Transverse colon (tissue), 4 donors: ENCODE data around the gene DAAM1. TPM values are rescaled to one million over a fixed set of nuclear protein-coding genes. Genes with fewer than 3 reads are reported as not detected.
A peak's percentile ranks its signal among the peaks of the same experiment; 100 is the strongest.

ENCODE experiments used
- DNase-seq: peaks from one replicate; pipeline ENCODE4 v3.0.0-alpha.2; 2019
- H3K27ac ChIP-seq, 4 donors: fragments of 200-600 bp; sonication (generic); 2 replicates each; pipeline ENCODE4 v1.5.1; 2016 to 2018; ENCODE audit warnings: inconsistent platforms in 4 of 4
- H3K27me3 ChIP-seq: fragments of 200-600 bp; sonication (generic); 2 replicates; pipeline ENCODE4 v1.5.1; 2017; ENCODE audit warnings: inconsistent platforms
- H3K36me3 ChIP-seq, 4 donors: fragments of 200-600 bp; sonication (generic); 2 replicates each; pipeline ENCODE4 v1.5.1; 2017 to 2019; ENCODE audit warnings: inconsistent platforms in 4 of 4
- H3K4me1 ChIP-seq, 4 donors: fragments of 200-600 bp; sonication (generic); 2 replicates each; pipeline ENCODE4 v1.5.1; 2017 to 2020; ENCODE audit warnings: inconsistent platforms in 4 of 4
- H3K4me3 ChIP-seq, 4 donors: fragments of 200-600 bp; sonication (generic); 1 replicate in 1 of 4; 2 replicates in 3 of 4; pipeline versions ENCODE4 v1.5.1 to v1.6.1; 2017 to 2019; ENCODE audit warnings: inconsistent platforms in 4 of 4
- H3K9me3 ChIP-seq, 2 donors: fragments of 200-600 bp; sonication (generic); 2 replicates each; pipeline ENCODE4 v1.5.1; 2017 to 2019; ENCODE audit warnings: inconsistent platforms in 2 of 2
- EP300 ChIP-seq: sonication (generic); formaldehyde crosslinking; IDR thresholded peaks from one replicate; pipeline ENCODE4 v1.6.1; 2017; ENCODE audit warnings: antibody characterized with exemption, low read depth
- POLR2A ChIP-seq: fragments of 450-650 bp; IDR thresholded peaks from one replicate; pipeline ENCODE4 v1.6.1; 2016; ENCODE audit warnings: antibody characterized with exemption, mild to moderate bottlenecking, moderate library complexity
- POLR2AphosphoS5 ChIP-seq, 3 donors: sonication (generic); formaldehyde crosslinking; IDR thresholded peaks; one replicate each; pipeline ENCODE4 v1.6.1; 2016; ENCODE audit warnings: antibody characterized with exemption in 3 of 3
- WGBS, 2 donors: methylation state at CpG; one replicate each; pipeline ENCODE4 v1.1.5; 2018; ENCODE audit warnings: low coverage in 1 of 2; 5-methylcytosine and 5-hydroxymethylcytosine counted together
- in situ Hi-C, 4 donors: fragments of 200-750 bp; cut with MboI; loops; one replicate each; pipeline versions ENCODE4 v1.15.0 to v1.15.1; 2017; ENCODE audit warnings: low sequenced_read_pairs in 3 of 4, low pct_ligation_motif_present in 1 of 4, low pct_unique_long_range_greater_than_20kb in 1 of 4
- intact Hi-C: fragments of 100-400 bp; cut with DNase I; formaldehyde crosslinking; loops from one replicate; pipeline ENCODE4 v1.15.1; 2023; ENCODE audit warnings: low total_unique reads
- total RNA-seq, 4 donors: library from RNA; depleted of rRNA; stranded (reverse); fragments of >200 nt; gene quantifications; one replicate each; pipeline ENCODE4 v1.1.0, GENCODE V29; 2016
- TF ChIP-seq, protein P1 (sequence below), 5 experiments: fragments of 200-600 bp in 3 of 5; fragments of 450-650 bp in 2 of 5; sonication (generic) in 3 of 5; IDR thresholded peaks; 1 replicate in 2 of 5; 2 replicates in 3 of 5; pipeline ENCODE4 v1.5.1; 2016 to 2017; ENCODE audit warnings: antibody characterized with exemption in 5 of 5, inconsistent platforms in 3 of 5, mild to moderate bottlenecking in 2 of 5, moderate library complexity in 1 of 5

Gene DAAM1
- total RNA-seq, 4 donors from 2014 or later, result 23.9 to 44.5 (median 42.8) TPM

DNA sequence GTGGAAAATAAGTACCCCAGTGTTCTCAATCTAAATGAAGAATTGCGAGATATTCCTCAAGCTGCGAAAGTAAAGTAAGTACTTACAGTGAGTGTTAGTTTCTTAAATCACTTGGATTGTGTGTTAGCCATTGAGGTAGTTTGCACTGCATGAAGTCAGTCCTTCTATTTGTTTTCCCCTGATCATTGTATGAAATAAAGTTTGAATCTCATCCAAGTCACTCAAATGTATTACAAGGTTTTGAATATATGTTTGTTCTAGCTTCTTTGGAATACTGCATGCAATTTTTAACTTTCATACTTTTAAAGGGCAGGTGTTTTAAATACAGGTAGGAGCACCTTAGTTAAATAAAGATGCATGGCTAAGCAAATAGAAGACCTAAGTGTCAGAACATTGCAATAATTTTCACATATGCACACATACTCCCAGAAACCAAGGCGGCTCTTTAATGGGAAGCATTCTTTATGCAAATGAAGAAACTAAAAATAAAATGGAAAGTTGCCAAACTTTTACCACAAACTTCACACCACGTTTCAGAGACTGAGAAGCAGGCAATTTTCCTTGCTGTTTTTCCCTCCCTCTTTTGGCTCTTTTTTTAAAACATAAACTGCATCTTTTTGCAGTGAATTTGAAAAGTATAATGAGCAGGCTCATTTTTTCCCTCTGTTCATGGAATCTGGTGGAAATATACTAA, 171.1 kb downstream of the DAAM1 start:
- Histone ChIP-seq H3K4me1 (peaks cover 15 to 41% (median 39%) of the 10 kb centered on the region in 4 donors), H3K9me3 (no peaks in the 10 kb centered on the region), H3K27ac (peak overlapping the region; percentile 12 to 74 (median 51)), H3K36me3 (peaks cover 0 to 20% (median 9%) of the 10 kb centered on the region in 4 donors), H3K27me3 (no peaks in the 10 kb centered on the region), H3K4me3 (no peak overlapping the region)
- TF ChIP-seq, protein P1, sequence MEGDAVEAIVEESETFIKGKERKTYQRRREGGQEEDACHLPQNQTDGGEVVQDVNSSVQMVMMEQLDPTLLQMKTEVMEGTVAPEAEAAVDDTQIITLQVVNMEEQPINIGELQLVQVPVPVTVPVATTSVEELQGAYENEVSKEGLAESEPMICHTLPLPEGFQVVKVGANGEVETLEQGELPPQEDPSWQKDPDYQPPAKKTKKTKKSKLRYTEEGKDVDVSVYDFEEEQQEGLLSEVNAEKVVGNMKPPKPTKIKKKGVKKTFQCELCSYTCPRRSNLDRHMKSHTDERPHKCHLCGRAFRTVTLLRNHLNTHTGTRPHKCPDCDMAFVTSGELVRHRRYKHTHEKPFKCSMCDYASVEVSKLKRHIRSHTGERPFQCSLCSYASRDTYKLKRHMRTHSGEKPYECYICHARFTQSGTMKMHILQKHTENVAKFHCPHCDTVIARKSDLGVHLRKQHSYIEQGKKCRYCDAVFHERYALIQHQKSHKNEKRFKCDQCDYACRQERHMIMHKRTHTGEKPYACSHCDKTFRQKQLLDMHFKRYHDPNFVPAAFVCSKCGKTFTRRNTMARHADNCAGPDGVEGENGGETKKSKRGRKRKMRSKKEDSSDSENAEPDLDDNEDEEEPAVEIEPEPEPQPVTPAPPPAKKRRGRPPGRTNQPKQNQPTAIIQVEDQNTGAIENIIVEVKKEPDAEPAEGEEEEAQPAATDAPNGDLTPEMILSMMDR (IDR thresholded peaks at IDR 0.05), result no peak
- TF ChIP-seq EP300 (no peak), POLR2AphosphoS5 (IDR thresholded peaks at IDR 0.05) (no peak)
- 30 to 38% methylated on average over 4 of the region's 4 CpGs for WGBS, 2 donors
- intact Hi-C loops (no loop called here), in situ Hi-C loops (no loop called here)
- DNase-seq, result no peak

DNA sequence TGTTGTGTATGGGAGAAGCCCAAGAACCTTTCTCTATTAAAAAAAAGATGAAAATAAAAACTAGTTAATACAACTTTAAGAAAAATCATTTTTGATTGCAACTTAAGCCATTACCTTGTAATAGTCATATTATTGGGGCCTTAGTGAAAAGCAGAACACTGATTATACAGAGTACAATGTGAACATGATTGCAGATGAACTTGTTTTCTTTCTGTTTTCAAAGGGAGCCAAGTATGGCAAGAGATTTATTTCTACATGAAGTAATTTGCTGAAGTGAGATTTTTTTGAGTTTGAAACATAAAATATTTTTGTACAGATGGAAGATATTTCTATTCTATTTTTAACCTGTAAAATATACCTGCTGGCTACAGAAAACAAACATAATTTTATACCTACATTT, 171.8 kb downstream of the DAAM1 start:
- Histone ChIP-seq H3K27ac (peak overlapping the region; percentile 40 to 74 (median 51)), H3K4me1 (peaks cover 15 to 41% (median 39%) of the 10 kb centered on the region in 4 donors), H3K27me3 (no peaks in the 10 kb centered on the region), H3K9me3 (no peaks in the 10 kb centered on the region), H3K36me3 (peaks cover 0 to 23% (median 11%) of the 10 kb centered on the region in 4 donors), H3K4me3 (no peak overlapping the region)
- no peak for DNase-seq
- intact Hi-C loops (no loop called here), in situ Hi-C loops (no loop called here)
- TF ChIP-seq EP300 (no peak), POLR2AphosphoS5 (IDR thresholded peaks at IDR 0.05) (no peak), POLR2A (no peak)
- TF ChIP-seq, protein P1 (IDR thresholded peaks at IDR 0.05), result no peak

DNA sequence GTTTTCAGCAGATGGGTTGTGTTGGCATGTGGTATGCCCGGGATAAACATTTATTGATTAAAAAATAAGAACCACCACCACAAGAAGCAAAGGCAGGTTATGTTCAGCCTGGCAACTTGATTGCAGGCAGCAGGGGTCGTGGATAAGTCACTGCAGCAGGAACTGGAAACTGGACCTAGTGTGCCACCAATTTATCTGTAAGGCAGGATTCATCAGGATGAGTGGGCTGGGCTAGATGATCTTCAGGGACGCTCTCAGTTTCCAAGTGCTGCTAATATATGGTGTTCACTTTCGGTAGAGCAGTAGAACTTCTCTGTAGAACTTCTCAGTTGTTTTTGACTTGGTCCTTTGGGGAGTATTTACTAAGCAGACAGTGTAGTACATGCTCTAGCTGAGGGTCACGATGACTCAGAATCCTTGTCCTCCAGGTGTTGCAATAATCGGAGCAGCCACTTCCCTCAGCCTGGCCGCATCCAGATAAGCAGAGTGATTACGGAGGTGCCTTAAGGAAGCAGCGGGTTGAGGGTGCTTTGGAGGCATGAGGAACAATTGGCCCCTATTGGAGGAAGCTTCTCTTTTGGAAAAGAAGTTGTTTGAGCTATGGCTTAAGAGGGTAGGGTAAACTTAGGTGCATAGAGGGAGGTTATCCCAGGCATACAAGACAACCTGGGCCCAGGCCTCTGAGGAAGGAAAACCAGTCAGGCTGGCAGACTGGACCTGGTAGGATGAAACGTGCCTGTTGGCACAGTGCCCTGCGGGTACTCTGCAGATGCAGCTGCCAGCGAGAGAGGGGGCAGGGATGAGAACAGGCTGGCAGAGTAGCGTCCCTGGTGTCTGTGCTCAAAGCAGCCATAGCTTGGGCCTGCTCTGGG, 172.7 kb downstream of the DAAM1 start:
- peak; percentile 67 for DNase-seq
- Histone ChIP-seq H3K36me3 (peaks cover 0 to 19% (median 7%) of the 10 kb centered on the region in 4 donors), H3K9me3 (no peaks in the 10 kb centered on the region), H3K4me3 (no peak overlapping the region), H3K27ac (peak overlapping the region; percentile 54 to 74 (median 60)), H3K27me3 (no peaks in the 10 kb centered on the region), H3K4me1 (peaks cover 15 to 41% (median 39%) of the 10 kb centered on the region in 4 donors)
- intact Hi-C loops (no loop called here), in situ Hi-C loops (no loop called here)
- TF ChIP-seq POLR2A (no peak), POLR2AphosphoS5 (IDR thresholded peaks at IDR 0.05) (peak in 1 of 3 donors; percentile 11)
- TF ChIP-seq, protein P1 (IDR thresholded peaks at IDR 0.05), result peak in 1 of 5 experiments; percentile 16
- WGBS, 2 donors, result 47 to 94% methylated on average over 4 to 12 of the region's 13 CpGs

DNA sequence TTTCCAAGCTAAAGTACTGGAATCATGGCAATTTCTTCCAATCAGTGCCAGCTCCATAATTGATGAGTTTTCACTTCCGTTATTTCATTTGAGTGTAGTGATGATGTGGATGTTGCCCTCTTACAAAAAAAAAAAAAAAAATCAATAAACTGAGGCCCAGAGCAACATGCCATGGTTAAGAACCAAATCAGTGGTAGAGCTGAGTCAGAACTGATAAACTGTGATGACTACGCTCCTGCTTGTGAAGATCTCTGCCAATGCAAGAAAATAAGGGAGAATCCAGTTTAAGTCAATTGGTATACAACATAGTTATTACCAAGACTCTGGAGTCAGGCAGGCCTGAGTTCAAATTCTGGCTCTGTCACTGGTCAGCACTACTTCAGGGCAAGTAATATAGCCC, 174.0 kb downstream of the DAAM1 start:
- DNase-seq, result no peak
- intact Hi-C loops, result no loop called here
- Histone ChIP-seq H3K4me1 (peaks cover 15 to 41% (median 39%) of the 10 kb centered on the region in 4 donors), H3K27ac (no peak overlapping the region), H3K4me3 (no peak overlapping the region), H3K9me3 (no peaks in the 10 kb centered on the region), H3K27me3 (no peaks in the 10 kb centered on the region), H3K36me3 (peaks cover 0 to 12% (median 5%) of the 10 kb centered on the region in 4 donors)
- TF ChIP-seq POLR2AphosphoS5 (IDR thresholded peaks at IDR 0.05) (no peak), EP300 (no peak), POLR2A (no peak)
- TF ChIP-seq, protein P1 (IDR thresholded peaks at IDR 0.05), result no peak
- in situ Hi-C loops, result no loop called here
- 93 to 97% methylated on average over 2 of the region's 2 CpGs for WGBS, 2 donors
